ENCODE measurements around the gene RAB1B.

The RAB1B gene

DNA sequence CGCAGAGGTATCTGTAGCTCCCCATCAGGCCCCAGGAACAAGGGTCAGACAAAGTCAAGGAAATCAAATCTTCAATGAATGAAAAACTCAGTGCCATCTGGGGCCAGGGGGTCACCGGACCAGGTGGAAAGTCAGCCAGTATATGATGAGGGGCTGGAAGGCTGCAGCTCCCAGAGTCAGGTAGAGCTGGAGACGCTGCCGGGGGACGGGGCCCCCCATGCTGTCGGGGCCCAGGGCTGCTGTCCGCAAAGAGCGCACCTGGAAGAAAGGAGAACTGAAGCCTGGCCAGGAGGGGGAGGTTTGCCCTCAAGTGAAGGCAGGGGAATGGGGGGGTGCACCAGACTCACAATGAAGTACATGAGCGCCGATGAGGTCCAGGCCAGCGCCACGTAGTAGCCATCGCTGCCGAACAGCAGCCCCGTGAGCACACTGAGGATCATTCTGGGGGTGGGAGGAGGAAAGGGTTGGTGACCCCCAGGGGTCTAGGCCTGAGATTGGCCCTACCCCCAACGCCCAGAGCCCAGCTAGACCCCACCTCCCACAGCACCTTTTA, 16.2 kb downstream of the RAB1B start:
- no peak for DNase-seq (ENCODE audit: low spot score)

GRCh38 chr11:66285250-66285947, 17.0 kb downstream of the RAB1B start:
- DNase-seq (ENCODE audit: low spot score): no peak

DNA sequence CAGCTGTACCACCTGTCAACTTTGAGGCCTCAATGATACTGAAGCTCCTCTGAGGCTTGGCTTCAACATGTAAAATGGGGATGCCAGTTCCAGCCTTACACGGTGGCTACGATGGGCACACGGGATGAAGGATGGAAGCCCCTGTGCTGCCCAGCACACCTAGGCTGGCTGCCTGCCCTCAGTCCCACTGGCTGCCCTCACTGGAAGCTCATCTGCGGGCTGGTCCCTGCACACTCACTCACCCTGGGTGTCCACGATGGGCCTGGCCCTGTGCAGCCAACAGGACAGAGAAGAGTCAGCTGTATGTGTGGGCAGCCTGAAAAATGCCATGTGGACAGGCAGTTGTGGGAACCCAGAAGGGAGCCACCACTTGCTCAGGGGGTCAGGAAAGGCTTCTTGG, 18.3 kb downstream of the RAB1B start:
- DNase-seq (ENCODE audit: low spot score): no peak

- no peak for DNase-seq (ENCODE audit: low spot score)
These were observed 18.9 kb downstream of the RAB1B start for GRCh38 chr11:66287211-66287888.

DNA sequence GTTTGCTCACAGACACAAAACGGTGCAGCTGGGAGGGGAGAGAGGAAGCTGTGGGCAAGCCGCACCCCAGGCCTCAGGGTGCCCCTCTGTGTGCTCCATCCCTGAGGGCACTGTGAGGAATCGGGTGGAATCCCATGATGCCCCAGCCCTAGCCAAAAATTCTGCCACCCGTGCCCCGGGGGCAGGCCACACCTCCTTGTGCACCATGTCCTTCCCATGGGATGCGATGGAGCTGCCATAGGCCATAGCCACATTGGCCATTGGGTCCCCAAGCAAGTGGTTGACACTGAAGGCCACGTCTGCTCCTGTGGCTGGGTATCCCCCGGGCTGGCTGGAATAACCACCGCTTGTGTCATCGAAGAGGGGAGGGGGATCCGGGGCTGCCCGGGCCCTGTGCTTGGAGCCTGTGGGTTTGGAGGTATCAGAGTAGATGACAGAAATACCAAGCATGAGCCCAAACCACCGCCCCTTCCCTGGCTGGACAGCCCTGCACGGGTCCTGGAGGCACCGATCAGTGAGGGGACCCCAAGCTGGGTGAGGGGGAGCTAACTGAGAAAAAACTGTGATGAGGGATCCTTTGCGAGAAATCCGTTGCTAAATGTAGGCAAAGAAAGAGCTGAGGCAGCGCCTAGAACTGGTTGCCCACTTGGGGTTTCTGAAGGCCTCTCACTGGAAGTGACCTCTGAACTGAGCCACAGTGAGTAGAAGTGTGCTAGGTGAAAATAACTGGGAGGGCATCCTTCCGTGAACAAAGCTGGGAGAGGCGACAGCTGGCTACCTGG, 19.6 kb downstream of the RAB1B start:
- DNase-seq (ENCODE audit: low spot score): no peak

DNA sequence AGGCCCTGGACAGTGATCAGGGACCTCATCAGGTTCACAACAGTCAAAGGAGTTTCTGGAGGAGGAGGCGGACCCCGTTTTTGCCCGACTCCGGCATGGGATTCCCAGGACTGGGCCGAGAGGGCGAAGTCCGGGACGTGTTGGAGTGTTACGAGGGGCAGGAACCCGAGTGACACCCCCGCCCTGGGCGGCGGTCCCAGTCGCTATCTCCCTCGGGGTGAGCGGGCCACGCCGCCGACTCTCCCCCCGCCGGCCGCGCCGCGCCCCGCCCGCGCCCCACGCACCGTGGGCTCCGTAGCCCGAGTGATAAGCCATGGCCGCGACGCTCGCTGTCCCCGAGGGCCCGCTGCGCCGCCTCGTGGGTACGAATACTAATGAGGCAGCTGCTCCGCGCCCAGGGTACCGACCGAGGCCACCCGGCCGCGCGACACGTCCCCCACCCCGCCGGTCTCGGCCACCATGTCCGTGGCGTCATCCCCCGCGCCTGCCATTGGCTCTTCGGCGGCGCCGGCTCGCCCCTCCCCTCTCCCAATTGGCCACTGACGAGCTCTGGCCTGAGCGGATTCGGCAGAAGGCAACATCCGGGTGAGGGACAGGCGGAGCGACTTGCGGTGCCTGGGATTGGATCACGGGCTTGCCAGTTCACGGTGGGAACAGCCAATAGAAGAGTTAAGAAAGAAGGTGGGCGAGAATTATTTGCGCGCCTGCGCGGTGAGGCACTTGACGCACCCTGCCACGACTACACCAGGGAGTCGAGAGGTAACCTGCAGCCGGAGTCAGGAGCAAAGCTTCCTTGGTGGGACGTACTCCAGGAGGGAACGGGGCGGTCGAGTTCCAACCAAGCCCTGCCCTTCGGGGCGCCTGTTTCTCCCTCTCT, 20.5 kb downstream of the RAB1B start, which contains the start of gene YIF1A:
Gene YIF1A, minus strand, starts transcription at position 473 of the 877 bp plus-strand sequence. Its CDS starts 158 bp downstream, at position 315.
- DNase-seq (ENCODE audit: low spot score): peak; percentile 99

DNA sequence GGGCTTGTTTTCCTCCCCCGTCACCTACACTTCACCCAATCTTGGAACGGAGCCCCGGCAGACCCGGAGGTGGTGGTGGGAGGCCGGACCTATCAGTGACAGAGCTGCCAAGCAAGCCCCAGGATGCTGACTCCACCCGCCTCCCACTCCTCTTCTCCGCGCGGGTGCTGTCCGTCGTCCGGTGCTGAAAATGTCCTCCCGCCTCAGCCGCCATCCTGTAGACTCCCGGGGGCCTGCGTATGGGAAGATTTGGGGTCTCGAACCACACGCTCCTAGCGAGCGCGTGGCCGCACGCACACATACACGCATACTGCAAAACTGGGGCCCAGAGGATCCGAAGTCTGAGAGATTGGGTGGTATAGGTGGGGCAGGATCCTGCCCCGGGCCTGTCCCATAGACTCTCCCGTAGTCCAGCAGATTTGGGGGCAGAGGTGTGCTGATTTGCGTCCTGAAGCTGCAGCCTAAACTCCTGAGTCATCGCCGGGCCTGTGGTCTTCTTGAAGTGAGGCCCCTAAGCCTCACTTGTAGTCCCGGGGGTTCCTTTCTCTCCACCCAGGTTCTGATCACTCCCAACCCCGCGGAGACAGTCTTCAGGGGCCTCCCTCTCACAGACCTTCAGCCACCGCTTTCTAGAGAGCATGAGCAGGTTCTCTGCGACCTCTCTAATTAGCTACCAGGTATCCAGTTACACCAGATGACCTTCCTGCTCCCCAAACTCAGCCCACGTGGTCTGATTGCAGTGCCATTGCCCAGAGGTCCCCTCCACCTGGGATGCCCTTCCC, 21.3 kb downstream of the RAB1B start:
- no peak for DNase-seq (ENCODE audit: low spot score)

GRCh38 chr11:66290330-66290621, 21.8 kb downstream of the RAB1B start:
- DNase-seq (ENCODE audit: low spot score): no peak

DNA sequence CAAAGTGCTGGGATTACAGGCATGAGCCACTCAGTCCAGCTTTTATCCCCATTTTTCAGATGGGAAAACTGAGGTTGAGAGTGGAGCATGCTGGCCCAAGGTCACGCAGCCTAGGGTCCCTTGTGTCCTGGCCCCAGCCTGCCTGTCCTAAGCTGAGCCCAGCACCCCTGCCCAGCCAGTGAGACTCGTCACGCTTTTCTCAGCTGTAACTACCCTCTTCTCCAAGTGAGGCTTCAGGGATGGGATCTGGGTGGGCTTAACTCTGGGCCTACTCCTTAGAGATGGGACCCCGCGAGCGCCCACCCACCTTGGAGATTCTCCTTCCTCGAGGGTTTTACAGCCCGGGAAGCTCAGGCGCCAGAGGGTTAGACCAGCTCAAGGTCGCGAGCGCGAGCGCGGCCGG, 22.9 kb downstream of the RAB1B start:
- DNase-seq (ENCODE audit: low spot score): no peak

- DNase-seq (ENCODE audit: low spot score): peak; percentile 66
These were observed 23.5 kb downstream of the RAB1B start, which contains the start of gene TMEM151A for GRCh38 chr11:66291706-66292542. Gene TMEM151A, plus strand, starts transcription at chr11:66291894. Its CDS starts 120 bp downstream, at chr11:66292014.

- DNase-seq (ENCODE audit: low spot score): no peak
These were observed 24.3 kb downstream of the RAB1B start for GRCh38 chr11:66292543-66293332.

DNA sequence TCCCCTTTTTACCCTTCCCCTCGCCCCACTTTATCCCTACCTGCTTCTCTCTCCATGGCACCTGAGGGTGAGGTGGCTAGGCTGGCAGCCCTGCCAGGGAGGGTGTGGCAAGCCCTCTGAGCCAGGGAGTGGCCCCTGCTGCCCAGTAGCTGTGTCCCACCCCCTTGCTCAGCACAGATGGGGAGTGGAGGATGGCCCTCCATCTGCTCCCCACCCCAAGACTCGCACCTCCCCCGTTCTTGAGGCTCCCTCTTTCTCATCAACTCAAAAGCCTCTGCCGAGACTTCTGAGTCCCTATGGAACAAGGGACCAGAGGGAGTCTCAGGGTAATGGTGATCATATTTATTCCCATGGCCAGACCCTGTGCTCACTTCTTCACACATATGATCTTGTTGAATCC, 24.9 kb downstream of the RAB1B start:
- no peak for DNase-seq (ENCODE audit: low spot score)

GRCh38 chr11:66293777-66294625, 25.6 kb downstream of the RAB1B start:
- no peak for DNase-seq (ENCODE audit: low spot score)

- no peak for DNase-seq (ENCODE audit: low spot score)
These were observed 26.5 kb downstream of the RAB1B start for GRCh38 chr11:66294626-66295620.

DNA sequence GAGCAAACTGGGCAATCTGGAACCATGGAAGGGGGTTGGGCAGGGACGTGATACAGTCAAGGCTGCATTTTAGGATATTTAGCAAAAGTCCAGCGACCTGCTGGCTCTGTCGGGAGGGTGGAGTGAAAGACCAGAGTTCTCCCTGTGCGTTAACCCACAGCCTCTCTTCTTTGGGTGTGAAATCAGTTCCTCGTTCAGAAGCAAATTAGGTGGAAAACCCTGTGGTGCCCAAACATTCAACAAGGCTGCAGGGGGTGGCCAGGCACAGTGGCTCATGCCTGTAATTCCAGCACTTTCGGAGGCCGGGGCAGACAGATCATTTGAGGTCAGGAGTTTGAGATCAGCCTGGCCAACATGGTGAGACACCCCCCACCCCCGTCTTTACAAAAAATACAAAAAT, 29.2 kb downstream of the RAB1B start:
- DNase-seq (ENCODE audit: low spot score): no peak

DNA sequence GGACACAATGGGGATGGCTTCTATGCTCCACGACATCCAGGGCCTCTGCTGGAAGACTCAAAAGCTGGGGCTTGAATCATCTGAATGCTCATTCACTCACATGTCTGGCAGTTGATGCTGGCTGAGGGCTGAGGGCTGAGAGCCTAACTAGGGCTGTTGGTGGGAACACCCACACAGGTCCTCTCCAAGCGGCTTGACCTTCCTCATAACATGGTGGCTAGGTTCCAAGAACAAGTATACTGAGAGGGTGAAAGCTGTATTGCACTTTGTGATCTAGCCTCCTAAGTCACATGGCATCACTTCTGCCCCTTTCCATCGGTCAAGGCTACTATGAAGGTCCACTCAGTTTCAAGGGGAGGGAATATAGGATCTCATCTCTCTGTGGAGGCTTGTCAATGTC, 30.7 kb downstream of the RAB1B start:
- no peak for DNase-seq (ENCODE audit: low spot score)

DNA sequence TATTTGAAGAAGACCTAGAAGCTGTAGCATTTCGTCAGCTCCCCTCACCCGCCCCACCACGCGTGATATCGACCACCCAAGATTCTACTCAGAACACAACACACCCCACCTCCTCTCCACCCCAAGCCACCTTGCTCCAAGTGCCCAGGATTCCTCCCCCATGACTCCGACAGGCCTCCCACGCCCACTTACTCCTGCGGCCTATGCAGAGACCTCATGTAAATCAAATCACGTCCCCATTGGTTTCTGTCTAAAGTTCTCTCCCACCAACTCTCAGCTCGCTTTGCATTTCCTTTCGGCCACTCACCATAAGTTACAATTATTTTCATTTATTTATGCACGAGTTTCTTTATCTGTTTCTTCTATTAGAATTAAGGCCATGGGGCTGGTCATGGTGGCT, 34.2 kb downstream of the RAB1B start:
- no peak for DNase-seq (ENCODE audit: low spot score)

Data from globus pallidus (tissue), 1 donor.